ENCODE measurements around the gene BDP1.
"Not testable (repeated sequence)": the region's sequence is repeated elsewhere in the genome, so short reads cannot be mapped to it uniquely, and the experiment has no call there.

Gene BDP1

DNA sequence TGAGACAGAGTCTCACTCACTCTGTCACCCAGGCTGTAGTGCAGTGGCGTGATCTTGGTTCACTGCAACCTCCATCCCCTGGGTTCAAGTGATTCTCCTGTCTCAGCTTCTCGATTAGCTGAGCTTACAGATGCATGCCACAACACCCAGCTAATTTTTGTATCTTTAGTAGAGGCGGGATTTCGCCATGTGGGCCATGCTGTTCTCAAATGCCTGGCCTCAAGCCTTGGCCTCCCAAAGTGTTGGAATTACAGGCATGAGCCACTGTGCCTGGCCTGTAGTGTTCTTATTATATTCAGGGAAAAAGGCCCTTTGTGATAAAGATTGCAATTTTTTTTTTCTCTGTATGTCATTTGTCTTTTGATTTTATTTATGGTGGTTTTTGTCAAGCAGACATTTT is 107.7 kb downstream of the BDP1 start:
- Histone ChIP-seq H3K4me3 (ENCODE audit: low read length in 2 of 2) (no peak overlapping the region), H3K9me3 (ENCODE audit: control insufficient read depth in 2 of 2, low read length in 2 of 2) (no peaks in the 10 kb centered on the region), H3K27me3 (ENCODE audit: control insufficient read depth in 2 of 2, insufficient read depth in 2 of 2, low read length in 2 of 2) (no peaks in the 10 kb centered on the region), H3K9ac (ENCODE audit: low read depth in 1 of 2, low read length in 2 of 2) (no peak overlapping the region), H3K36me3 (ENCODE audit: control insufficient read depth in 2 of 2, insufficient read depth in 2 of 2, low read length in 2 of 2) (peaks cover 37 to 38% of the 10 kb centered on the region in 2 donors), H3K4me1 (ENCODE audit: control insufficient read depth in 2 of 2, insufficient read depth in 2 of 2, low read length in 2 of 2) (no peaks in the 10 kb centered on the region), H3K27ac (ENCODE audit: low read depth in 2 of 2, low read length in 2 of 2) (no peak overlapping the region)

- Histone ChIP-seq H3K4me3 (ENCODE audit: low read length in 2 of 2) (no peak overlapping the region), H3K36me3 (ENCODE audit: control insufficient read depth in 2 of 2, insufficient read depth in 2 of 2, low read length in 2 of 2) (peaks cover 36% of the 10 kb centered on the region in 2 donors), H3K27ac (ENCODE audit: low read depth in 2 of 2, low read length in 2 of 2) (no peak overlapping the region)
These were observed 109.4 kb downstream of the BDP1 start for GRCh38 chr5:71564895-71565294.

GRCh38 chr5:71569748-71570509 is 114.5 kb downstream of the BDP1 start:
- Histone ChIP-seq H3K9me3 (ENCODE audit: control insufficient read depth in 2 of 2, low read length in 2 of 2) (no peaks in the 10 kb centered on the region), H3K27me3 (ENCODE audit: control insufficient read depth in 2 of 2, insufficient read depth in 2 of 2, low read length in 2 of 2) (no peaks in the 10 kb centered on the region), H3K4me3 (ENCODE audit: low read length in 2 of 2) (no peak overlapping the region), H3K9ac (ENCODE audit: low read depth in 1 of 2, low read length in 2 of 2) (no peak overlapping the region), H3K4me1 (ENCODE audit: control insufficient read depth in 2 of 2, insufficient read depth in 2 of 2, low read length in 2 of 2) (no peaks in the 10 kb centered on the region), H3K27ac (ENCODE audit: low read depth in 2 of 2, low read length in 2 of 2) (no peak overlapping the region), H3K36me3 (ENCODE audit: control insufficient read depth in 2 of 2, insufficient read depth in 2 of 2, low read length in 2 of 2) (peaks cover 12 to 15% of the 10 kb centered on the region in 2 donors)

More at GRCh38 chr5:71564895-71565294, 109.4 kb downstream of the BDP1 start:
- H3K27me3 ChIP-seq (ENCODE audit: control insufficient read depth in 2 of 2, insufficient read depth in 2 of 2, low read length in 2 of 2): no peaks in the 10 kb centered on the region
- no peak overlapping the region for H3K9ac ChIP-seq (ENCODE audit: low read depth in 1 of 2, low read length in 2 of 2)
- no peaks in the 10 kb centered on the region for H3K4me1 ChIP-seq (ENCODE audit: control insufficient read depth in 2 of 2, insufficient read depth in 2 of 2, low read length in 2 of 2)
- no peaks in the 10 kb centered on the region for H3K9me3 ChIP-seq (ENCODE audit: control insufficient read depth in 2 of 2, low read length in 2 of 2)

DNA sequence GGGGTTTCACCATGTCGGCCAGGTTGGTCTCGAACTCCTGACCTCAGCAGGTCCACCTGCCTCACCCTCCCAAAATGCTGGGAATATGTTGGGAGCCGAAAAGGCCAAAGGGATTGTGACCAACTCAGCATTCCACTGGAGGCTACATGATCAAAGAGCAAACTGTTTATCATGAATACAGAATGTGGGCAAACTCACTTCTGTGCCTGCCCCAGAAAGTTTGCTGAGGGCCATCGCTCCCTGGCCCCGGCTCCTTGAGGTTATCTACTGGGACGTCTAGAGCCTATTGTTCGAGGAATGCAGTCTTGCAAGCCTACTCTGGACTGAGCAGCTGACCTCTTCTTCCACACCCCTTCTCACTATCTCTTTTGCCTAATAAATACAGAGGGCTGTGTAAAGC is 116.4 kb downstream of the BDP1 start:
- not testable (repeated sequence) for H3K4me3 ChIP-seq (ENCODE audit: low read length in 2 of 2); H3K4me1 ChIP-seq (ENCODE audit: control insufficient read depth in 2 of 2, insufficient read depth in 2 of 2, low read length in 2 of 2); H3K9ac ChIP-seq (ENCODE audit: low read depth in 1 of 2, low read length in 2 of 2); H3K27me3 ChIP-seq (ENCODE audit: control insufficient read depth in 2 of 2, insufficient read depth in 2 of 2, low read length in 2 of 2); H3K9me3 ChIP-seq (ENCODE audit: control insufficient read depth in 2 of 2, low read length in 2 of 2); H3K27ac ChIP-seq (ENCODE audit: low read depth in 2 of 2, low read length in 2 of 2); H3K36me3 ChIP-seq (ENCODE audit: control insufficient read depth in 2 of 2, insufficient read depth in 2 of 2, low read length in 2 of 2)

DNA sequence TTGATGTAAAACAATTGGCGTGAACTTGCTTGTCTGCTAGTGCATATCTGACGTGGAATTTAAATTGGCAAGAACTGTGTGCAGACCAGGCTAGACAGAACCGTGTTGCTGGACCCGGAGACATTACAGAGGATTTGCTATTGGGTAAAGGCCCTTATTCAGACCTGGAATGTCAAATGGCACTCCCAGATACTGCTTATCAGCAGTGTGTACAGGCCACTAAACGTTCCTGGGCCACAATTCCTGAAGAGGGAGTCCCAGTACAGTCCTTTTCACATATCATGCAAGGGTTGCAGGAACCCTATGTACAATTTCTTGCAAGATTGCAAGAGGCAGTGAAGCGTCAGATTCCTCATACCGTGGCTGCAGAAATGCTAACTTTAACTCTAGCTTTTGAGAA is 118.1 kb downstream of the BDP1 start:
- no peaks in the 10 kb centered on the region for H3K4me1 ChIP-seq (ENCODE audit: control insufficient read depth in 2 of 2, insufficient read depth in 2 of 2, low read length in 2 of 2)
- no peak overlapping the region for H3K27ac ChIP-seq (ENCODE audit: low read depth in 2 of 2, low read length in 2 of 2)
- peaks cover 0 to under 1% of the 10 kb centered on the region in 2 donors for H3K36me3 ChIP-seq (ENCODE audit: control insufficient read depth in 2 of 2, insufficient read depth in 2 of 2, low read length in 2 of 2)
- H3K9ac ChIP-seq (ENCODE audit: low read depth in 1 of 2, low read length in 2 of 2): no peak overlapping the region
- H3K9me3 ChIP-seq (ENCODE audit: control insufficient read depth in 2 of 2, low read length in 2 of 2): no peaks in the 10 kb centered on the region
- H3K27me3 ChIP-seq (ENCODE audit: control insufficient read depth in 2 of 2, insufficient read depth in 2 of 2, low read length in 2 of 2): no peaks in the 10 kb centered on the region
- H3K4me3 ChIP-seq (ENCODE audit: low read length in 2 of 2): no peak overlapping the region

DNA sequence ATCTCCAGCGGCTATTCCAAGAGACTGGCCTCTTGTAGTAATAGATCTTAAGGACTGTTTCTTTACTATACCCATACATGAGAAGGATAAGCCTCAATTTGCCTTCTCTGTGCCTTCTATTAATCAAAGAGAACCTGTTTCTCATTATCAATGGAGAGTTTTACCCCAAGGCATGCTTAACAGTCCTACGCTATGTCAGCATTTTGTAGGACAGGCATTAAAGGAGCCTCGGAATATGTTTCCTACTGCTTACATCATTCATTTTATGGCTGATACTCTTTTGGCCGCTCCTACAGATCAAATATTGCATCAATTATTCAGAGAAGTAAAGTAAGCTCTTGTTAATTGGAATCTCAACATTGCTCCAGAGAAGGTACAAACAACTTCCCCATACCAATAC is 120.1 kb downstream of the BDP1 start:
- H3K27me3 ChIP-seq (ENCODE audit: control insufficient read depth in 2 of 2, insufficient read depth in 2 of 2, low read length in 2 of 2); H3K27ac ChIP-seq (ENCODE audit: low read depth in 2 of 2, low read length in 2 of 2); H3K4me1 ChIP-seq (ENCODE audit: control insufficient read depth in 2 of 2, insufficient read depth in 2 of 2, low read length in 2 of 2); H3K9ac ChIP-seq (ENCODE audit: low read depth in 1 of 2, low read length in 2 of 2); H3K9me3 ChIP-seq (ENCODE audit: control insufficient read depth in 2 of 2, low read length in 2 of 2); H3K36me3 ChIP-seq (ENCODE audit: control insufficient read depth in 2 of 2, insufficient read depth in 2 of 2, low read length in 2 of 2); H3K4me3 ChIP-seq (ENCODE audit: low read length in 2 of 2): not testable (repeated sequence)

- Histone ChIP-seq H3K27ac (ENCODE audit: low read depth in 2 of 2, low read length in 2 of 2) (no peak overlapping the region), H3K9ac (ENCODE audit: low read depth in 1 of 2, low read length in 2 of 2) (no peak overlapping the region), H3K36me3 (ENCODE audit: control insufficient read depth in 2 of 2, insufficient read depth in 2 of 2, low read length in 2 of 2) (no peaks in the 10 kb centered on the region), H3K4me3 (ENCODE audit: low read length in 2 of 2) (no peak overlapping the region), H3K9me3 (ENCODE audit: control insufficient read depth in 2 of 2, low read length in 2 of 2) (no peaks in the 10 kb centered on the region), H3K4me1 (ENCODE audit: control insufficient read depth in 2 of 2, insufficient read depth in 2 of 2, low read length in 2 of 2) (no peaks in the 10 kb centered on the region), H3K27me3 (ENCODE audit: control insufficient read depth in 2 of 2, insufficient read depth in 2 of 2, low read length in 2 of 2) (no peaks in the 10 kb centered on the region)
These were observed 120.8 kb downstream of the BDP1 start for GRCh38 chr5:71576241-71576640.

DNA sequence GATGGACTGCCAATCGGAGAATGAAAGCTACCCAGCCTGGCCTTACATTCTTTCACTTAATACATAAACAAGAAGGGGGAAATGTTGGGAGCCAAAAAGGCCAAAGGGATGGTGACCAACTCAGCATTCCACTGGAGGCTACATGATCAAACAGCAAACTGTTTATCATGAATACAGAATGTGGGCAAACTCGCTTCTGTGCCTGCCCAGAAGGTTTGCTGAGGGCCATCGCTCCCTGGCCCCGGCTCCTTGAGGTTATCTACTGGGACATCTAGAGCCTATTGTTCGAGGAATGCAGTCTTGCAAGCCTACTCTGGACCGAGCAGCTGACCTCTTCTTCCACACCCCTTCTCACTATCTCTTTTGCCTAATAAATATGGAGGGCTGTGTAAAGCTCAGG is 122.4 kb downstream of the BDP1 start:
- not testable (repeated sequence) for H3K9ac ChIP-seq (ENCODE audit: low read depth in 1 of 2, low read length in 2 of 2); H3K36me3 ChIP-seq (ENCODE audit: control insufficient read depth in 2 of 2, insufficient read depth in 2 of 2, low read length in 2 of 2); H3K27me3 ChIP-seq (ENCODE audit: control insufficient read depth in 2 of 2, insufficient read depth in 2 of 2, low read length in 2 of 2); H3K27ac ChIP-seq (ENCODE audit: low read depth in 2 of 2, low read length in 2 of 2); H3K4me3 ChIP-seq (ENCODE audit: low read length in 2 of 2); H3K9me3 ChIP-seq (ENCODE audit: control insufficient read depth in 2 of 2, low read length in 2 of 2); H3K4me1 ChIP-seq (ENCODE audit: control insufficient read depth in 2 of 2, insufficient read depth in 2 of 2, low read length in 2 of 2)

DNA sequence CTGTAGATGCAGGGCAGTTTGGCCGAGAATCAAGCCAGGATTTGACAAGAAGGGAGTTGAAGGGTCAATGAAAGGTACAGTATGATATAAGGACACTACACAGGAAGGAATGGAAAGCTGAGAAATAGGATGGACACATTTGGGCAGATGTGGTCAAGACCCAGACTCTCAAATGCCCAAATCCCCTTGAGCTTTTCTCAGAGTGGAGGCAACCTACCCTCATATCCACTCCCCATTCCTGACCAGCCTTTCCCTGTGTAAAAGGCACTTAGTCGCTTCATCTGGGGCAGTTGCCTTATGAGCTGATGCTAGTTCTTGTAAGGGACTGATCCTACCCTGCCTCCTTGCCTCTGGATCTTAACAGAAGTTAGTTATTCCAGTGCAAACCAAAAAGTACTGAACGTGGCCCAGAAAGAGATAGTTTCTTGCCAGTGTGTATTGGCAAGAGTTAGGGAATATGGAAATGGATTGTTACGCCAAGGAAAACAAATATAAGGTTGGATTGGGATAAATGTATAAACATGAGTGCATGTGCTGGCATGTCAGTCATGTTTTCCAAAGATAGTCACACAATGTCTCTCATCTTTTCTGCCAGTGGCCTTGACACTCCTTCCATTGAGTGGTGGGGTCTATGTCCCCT is 127.6 kb downstream of the BDP1 start:
- Histone ChIP-seq H3K27ac (ENCODE audit: low read depth in 2 of 2, low read length in 2 of 2) (no peak overlapping the region), H3K9ac (ENCODE audit: low read depth in 1 of 2, low read length in 2 of 2) (no peak overlapping the region), H3K9me3 (ENCODE audit: control insufficient read depth in 2 of 2, low read length in 2 of 2) (no peaks in the 10 kb centered on the region), H3K27me3 (ENCODE audit: control insufficient read depth in 2 of 2, insufficient read depth in 2 of 2, low read length in 2 of 2) (no peaks in the 10 kb centered on the region), H3K4me3 (ENCODE audit: low read length in 2 of 2) (no peak overlapping the region), H3K36me3 (ENCODE audit: control insufficient read depth in 2 of 2, insufficient read depth in 2 of 2, low read length in 2 of 2) (no peaks in the 10 kb centered on the region), H3K4me1 (ENCODE audit: control insufficient read depth in 2 of 2, insufficient read depth in 2 of 2, low read length in 2 of 2) (peaks cover 5 to 8% of the 10 kb centered on the region in 2 donors)

DNA sequence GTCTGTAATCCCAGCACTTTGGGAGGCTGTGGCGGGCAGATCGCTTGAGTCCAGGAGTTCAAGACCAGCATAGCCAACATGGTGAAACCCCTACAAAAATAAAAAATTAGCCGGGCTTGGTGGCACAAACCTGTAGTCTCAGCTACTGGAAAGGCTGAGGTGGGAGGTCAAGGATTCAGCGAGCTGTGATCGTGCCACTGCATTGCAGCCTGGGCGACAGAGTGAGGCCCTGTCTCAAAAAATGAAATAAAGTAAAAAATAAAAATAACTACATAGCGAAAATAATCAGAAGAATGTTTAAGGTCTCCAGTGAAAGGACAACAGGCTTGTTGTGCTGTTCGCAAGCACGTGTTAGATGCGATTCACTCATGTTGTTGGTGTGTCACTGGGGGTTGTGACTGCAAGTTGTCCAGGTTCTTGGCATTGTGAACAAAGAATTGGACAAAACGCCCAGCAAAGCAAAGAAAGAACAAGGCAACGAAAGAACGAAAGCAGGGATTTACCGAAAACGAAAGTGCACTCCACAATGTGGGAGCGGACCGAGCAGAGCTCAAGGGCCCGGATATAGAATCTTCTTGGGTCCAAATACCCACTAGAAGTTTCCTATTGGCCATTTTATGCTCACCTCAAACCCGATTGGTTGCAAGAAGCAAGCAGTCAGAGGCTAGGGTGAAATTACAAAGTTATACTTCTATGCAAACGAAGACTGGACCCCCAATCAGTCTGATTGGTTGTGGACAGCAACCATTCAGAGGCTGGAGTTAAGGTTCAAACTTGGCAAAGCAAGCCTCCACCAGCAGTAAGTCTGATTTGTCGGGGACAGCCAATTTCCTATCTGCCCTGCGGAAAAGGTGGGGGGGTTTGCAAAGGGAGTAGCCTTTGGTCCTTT is 130.8 kb downstream of the BDP1 start:
- peak overlapping the region; percentile 85 to 93 for H3K9ac ChIP-seq (ENCODE audit: low read depth in 1 of 2, low read length in 2 of 2)
- no peaks in the 10 kb centered on the region for H3K36me3 ChIP-seq (ENCODE audit: control insufficient read depth in 2 of 2, insufficient read depth in 2 of 2, low read length in 2 of 2)
- H3K4me1 ChIP-seq (ENCODE audit: control insufficient read depth in 2 of 2, insufficient read depth in 2 of 2, low read length in 2 of 2): peaks cover 5 to 15% of the 10 kb centered on the region in 2 donors
- H3K4me3 ChIP-seq (ENCODE audit: low read length in 2 of 2): peak overlapping the region; percentile 71 to 99
- H3K9me3 ChIP-seq (ENCODE audit: control insufficient read depth in 2 of 2, low read length in 2 of 2): no peaks in the 10 kb centered on the region
- peak overlapping the region; percentile 72 to 88 for H3K27ac ChIP-seq (ENCODE audit: low read depth in 2 of 2, low read length in 2 of 2)
- no peaks in the 10 kb centered on the region for H3K27me3 ChIP-seq (ENCODE audit: control insufficient read depth in 2 of 2, insufficient read depth in 2 of 2, low read length in 2 of 2)
